Measurements from ENCODE around the gene RPL36A. TPM values are rescaled to one million over a fixed set of nuclear protein-coding genes. Genes with fewer than 3 reads are reported as not detected.

The RPL36A gene
- total RNA-seq (100 to 1,000 TPM; 177 to 507 TPM), polyA plus RNA-seq (ENCODE audit: insufficient read depth, low read depth, low replicate concordance) (619 TPM)
- long read RNA-seq, donor 1, transcript RPL36A-204 (3 exons, 2,240 nt), result minor isoform, 5 of 72 reads
- long read RNA-seq, donor 1, transcript RPL36A-203 (5 exons, 910 nt), result major isoform, 51 of 72 reads
- long read RNA-seq, donor 1, transcript RPL36A-202 (4 exons, 691 nt), result minor isoform, 7 of 72 reads
- long read RNA-seq, donor 1, partial matches to known transcripts, result 0 of 72 reads
- long read RNA-seq, donor 1, other reads (novel, unspliced or antisense), result 0 of 72 reads
- long read RNA-seq, donor 2, transcript RPL36A-202 (4 exons, 691 nt), result minor isoform, 5 of 56 reads
- long read RNA-seq, donor 2, transcript RPL36A-203 (5 exons, 910 nt), result major isoform, 42 of 56 reads
- long read RNA-seq, donor 2, partial matches to known transcripts, result 0 of 56 reads
- long read RNA-seq, donor 2, other reads (novel, unspliced or antisense), result 0 of 56 reads

GRCh38 chrX:101390664-101391525 is at the start of gene RPL36A:
Gene RPL36A (plus strand): TSS chrX:101391011. CDS start chrX:101391044, 33 bp downstream.
- intact Hi-C loops (cut with DNase I; ENCODE audit: low total_unique reads), result no loop called here
- TF ChIP-seq POLR2A (IDR thresholded peaks at IDR 0.05) (no peak), CTCF (IDR thresholded peaks at IDR 0.05) (peak in 2 of 3 experiments; percentile 54 to 65)
- peak; percentile 91 for DNase-seq
- Histone ChIP-seq H3K4me1 (no peaks in the 10 kb centered on the region), H3K4me3 (peak within 1 kb of the TSS; percentile 58 to 68), H3K9me3 (no peaks in the 10 kb centered on the region), H3K27me3 (no peaks in the 10 kb centered on the region), H3K36me3 (ENCODE audit: low read depth, missing control alignments) (no peaks in the 10 kb centered on the region), H3K27ac (peak within 1 kb of the TSS; percentile 31 to 45)
- WGBS, 2 donors, result 0 to 2% methylated on average over 25 to 44 of the region's 47 CpGs

DNA sequence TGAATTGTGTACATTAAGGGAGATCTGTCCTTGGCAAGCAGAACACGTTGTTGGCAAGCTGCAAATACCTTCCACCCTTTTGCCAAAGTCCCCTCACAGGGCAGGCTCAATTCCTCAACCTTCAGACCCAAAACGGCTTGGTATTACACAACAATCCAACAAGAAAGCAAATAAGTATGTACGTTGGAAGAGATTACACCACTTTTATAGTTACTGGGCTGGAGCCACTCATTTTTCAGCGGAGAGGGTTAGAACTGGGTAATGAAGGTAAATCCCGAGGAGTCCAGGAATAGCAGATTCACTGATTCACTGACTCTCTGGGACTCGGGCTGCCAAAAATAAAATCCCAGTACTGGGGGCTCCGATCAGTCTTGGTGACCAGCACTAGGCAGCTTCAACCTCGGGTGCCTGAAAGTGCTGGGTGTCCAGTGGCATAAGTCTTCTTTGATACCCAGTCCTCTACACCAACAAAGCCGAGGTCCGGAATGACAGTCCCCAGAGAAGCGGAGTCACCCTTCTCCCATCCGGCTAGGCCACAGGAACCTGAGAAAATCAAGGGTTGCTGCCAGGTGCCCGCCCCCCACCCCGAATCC is 42.9 kb upstream of the RPL36A start:
- H3K4me3 ChIP-seq, result peak overlapping the region; percentile 63 to 74
- 0 to 3% methylated on average over 8 to 10 of the region's 14 CpGs for WGBS, 2 donors
- H3K4me1 ChIP-seq, result no peaks in the 10 kb centered on the region
- intact Hi-C loops (cut with DNase I; ENCODE audit: low total_unique reads), result no loop called here
- no peaks in the 10 kb centered on the region for H3K36me3 ChIP-seq (ENCODE audit: low read depth, missing control alignments)
- no peaks in the 10 kb centered on the region for H3K27me3 ChIP-seq
- peak; percentile 15 for DNase-seq
- TF ChIP-seq CTCF (IDR thresholded peaks at IDR 0.05) (no peak), POLR2A (IDR thresholded peaks at IDR 0.05) (no peak)
- H3K9me3 ChIP-seq, result no peaks in the 10 kb centered on the region
- H3K27ac ChIP-seq, result peak overlapping the region in 1 of 2 donors; percentile 81

DNA sequence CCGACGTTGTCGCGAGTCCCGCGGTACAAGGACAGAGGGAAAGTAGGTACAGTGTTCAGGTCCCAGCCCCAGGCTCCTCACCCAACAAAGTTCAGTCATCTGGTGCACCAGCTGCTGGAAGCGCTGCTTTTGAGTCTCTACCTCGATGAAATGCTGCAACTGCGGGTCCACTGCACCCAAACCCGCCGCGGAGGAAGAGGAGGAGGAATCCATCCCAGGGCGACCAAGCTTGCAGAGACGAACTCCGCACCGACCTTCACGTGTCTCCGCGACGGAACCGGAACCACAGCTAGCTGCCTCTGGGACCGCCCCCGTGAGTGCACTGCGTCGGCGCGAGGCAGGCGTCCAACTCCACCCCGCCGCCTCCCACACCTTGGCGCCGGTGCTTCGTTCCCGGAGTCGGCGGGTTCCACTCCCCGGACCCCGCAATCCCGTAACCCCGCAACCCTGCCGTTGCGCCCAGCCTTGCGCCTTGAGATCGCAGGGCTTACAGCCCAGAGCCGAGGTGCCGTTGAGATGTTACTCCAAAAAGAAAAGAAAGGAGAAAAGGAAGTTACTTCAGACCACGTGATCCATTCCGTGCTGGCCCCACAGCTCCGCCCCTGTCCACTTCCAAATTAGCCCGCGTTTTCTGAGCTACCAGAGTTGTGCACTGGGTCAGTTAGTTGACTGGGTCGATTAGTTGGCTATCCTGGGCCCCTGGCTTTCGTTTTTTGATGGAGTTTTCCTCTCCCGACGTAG is 42.2 kb upstream of the RPL36A start, which contains the start of gene TIMM8A:
Gene TIMM8A, minus strand, starts transcription at position 291 of the 741 bp plus-strand sequence. Its CDS starts 78 bp downstream, at position 213.
- WGBS, 2 donors, result 0% methylated on average over 12 to 41 of the region's 55 CpGs
- TF ChIP-seq CTCF (IDR thresholded peaks at IDR 0.05), result no peak
- TF ChIP-seq POLR2A (IDR thresholded peaks at IDR 0.05), result no peak
- peak within 1 kb of the TSS; percentile 63 to 74 for H3K4me3 ChIP-seq
- H3K27ac ChIP-seq, result peak within 1 kb of the TSS; percentile 81 to 84
- H3K27me3 ChIP-seq, result no peaks in the 10 kb centered on the region
- no peaks in the 10 kb centered on the region for H3K9me3 ChIP-seq
- H3K36me3 ChIP-seq (ENCODE audit: low read depth, missing control alignments), result no peaks in the 10 kb centered on the region
- intact Hi-C loops (cut with DNase I; ENCODE audit: low total_unique reads), result no loop called here
- peak; percentile 87 for DNase-seq
- H3K4me1 ChIP-seq, result no peaks in the 10 kb centered on the region

GRCh38 chrX:101349193-101349562 is 41.6 kb upstream of the RPL36A start:
- no peaks in the 10 kb centered on the region for H3K4me1 ChIP-seq
- WGBS, 2 donors, result 14 to 30% methylated on average over 4 of the region's 4 CpGs
- TF ChIP-seq POLR2A (IDR thresholded peaks at IDR 0.05) (no peak), CTCF (IDR thresholded peaks at IDR 0.05) (no peak)
- H3K36me3 ChIP-seq (ENCODE audit: low read depth, missing control alignments), result no peaks in the 10 kb centered on the region
- no peaks in the 10 kb centered on the region for H3K27me3 ChIP-seq
- H3K4me3 ChIP-seq, result peak overlapping the region; percentile 63 to 74
- intact Hi-C loops (cut with DNase I; ENCODE audit: low total_unique reads), result no loop called here
- no peak for DNase-seq
- peak overlapping the region in 1 of 2 donors; percentile 81 for H3K27ac ChIP-seq
- no peaks in the 10 kb centered on the region for H3K9me3 ChIP-seq

All from testis (tissue), 5 donors.